ENCODE measurements around the gene PDGFRB.

DNA sequence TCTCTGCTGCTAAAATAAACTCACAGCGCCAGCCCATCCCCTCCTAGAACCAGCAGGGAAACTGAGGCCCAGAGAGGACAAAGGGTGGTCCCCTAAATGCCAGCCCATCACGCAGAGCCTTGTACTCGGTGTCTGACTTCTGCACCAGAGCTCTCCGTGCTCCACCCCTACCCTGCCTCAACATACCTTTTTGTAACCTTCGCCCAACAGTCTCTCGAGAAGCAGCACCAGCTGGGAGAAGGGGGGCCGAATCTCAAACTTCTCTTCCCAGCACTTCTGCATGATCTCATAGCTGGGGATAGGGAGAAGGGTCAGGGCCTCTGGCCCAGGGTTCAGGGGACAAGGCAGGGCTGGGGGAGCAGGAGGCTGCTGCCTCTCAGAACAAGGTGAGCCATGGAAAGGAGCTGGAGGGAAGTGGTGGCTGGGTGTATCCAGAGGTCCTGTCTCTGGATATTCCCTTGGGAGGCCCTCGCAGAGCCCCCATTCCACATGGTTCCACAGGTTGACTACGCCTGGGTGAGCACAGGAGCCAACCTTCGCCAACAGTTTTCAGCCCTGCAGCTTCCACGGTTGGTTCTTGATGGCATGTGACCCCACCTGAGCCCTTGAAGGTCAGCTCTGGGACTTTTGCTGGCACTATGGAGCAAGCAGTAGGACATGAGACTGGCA lies 37.0 kb downstream of the PDGFRB start:
- TF ChIP-seq CREM (IDR thresholded peaks at IDR 0.05; ENCODE audit: low read depth) (no peak), PRMT5 (CRISPR knock-in tag; IDR thresholded peaks at IDR 0.05) (no peak), SMC3 (conservative IDR thresholded peaks at IDR 0.05; ENCODE audit: insufficient read depth, low read depth, low read length) (no peak), U2AF2 (optimal IDR thresholded peaks at IDR 0.05; ENCODE audit: low read depth, low read length) (no peak), ZNF511 (CRISPR knock-in tag; IDR thresholded peaks at IDR 0.05) (no peak), TEAD2 (tag; IDR thresholded peaks at IDR 0.05) (no peak), PHF20 (IDR thresholded peaks at IDR 0.05; ENCODE audit: partially characterized antibody) (no peak), STAT5B (CRISPR knock-in tag; IDR thresholded peaks at IDR 0.05) (no peak)
- TF ChIP-seq, protein P1, sequence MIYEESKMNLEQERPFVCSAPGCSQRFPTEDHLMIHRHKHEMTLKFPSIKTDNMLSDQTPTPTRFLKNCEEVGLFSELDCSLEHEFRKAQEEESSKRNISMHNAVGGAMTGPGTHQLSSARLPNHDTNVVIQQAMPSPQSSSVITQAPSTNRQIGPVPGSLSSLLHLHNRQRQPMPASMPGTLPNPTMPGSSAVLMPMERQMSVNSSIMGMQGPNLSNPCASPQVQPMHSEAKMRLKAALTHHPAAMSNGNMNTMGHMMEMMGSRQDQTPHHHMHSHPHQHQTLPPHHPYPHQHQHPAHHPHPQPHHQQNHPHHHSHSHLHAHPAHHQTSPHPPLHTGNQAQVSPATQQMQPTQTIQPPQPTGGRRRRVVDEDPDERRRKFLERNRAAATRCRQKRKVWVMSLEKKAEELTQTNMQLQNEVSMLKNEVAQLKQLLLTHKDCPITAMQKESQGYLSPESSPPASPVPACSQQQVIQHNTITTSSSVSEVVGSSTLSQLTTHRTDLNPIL (CRISPR knock-in tag; IDR thresholded peaks at IDR 0.05), result no peak
